RPMI7951 (cell line): ENCODE measurements around the gene KRTAP19-8. TPM values are rescaled to one million over a fixed set of nuclear protein-coding genes. Genes with fewer than 3 reads are reported as not detected.

ENCODE experiments used
- DNase-seq: peaks from one replicate; pipeline ENCODE4 v3.0.0-alpha.2; 2012; ENCODE audit warnings: low read depth
- total RNA-seq: library from RNA; depleted of rRNA; stranded (reverse); fragments of >200 nt; shearing (Covaris generic); gene quantifications from 2 replicates; pipeline ENCODE4 v1.2.3, GENCODE V29; 2014; rRNA removed

Gene KRTAP19-8
- total RNA-seq, 1 experiment from 2014 or later: not detected

DNA sequence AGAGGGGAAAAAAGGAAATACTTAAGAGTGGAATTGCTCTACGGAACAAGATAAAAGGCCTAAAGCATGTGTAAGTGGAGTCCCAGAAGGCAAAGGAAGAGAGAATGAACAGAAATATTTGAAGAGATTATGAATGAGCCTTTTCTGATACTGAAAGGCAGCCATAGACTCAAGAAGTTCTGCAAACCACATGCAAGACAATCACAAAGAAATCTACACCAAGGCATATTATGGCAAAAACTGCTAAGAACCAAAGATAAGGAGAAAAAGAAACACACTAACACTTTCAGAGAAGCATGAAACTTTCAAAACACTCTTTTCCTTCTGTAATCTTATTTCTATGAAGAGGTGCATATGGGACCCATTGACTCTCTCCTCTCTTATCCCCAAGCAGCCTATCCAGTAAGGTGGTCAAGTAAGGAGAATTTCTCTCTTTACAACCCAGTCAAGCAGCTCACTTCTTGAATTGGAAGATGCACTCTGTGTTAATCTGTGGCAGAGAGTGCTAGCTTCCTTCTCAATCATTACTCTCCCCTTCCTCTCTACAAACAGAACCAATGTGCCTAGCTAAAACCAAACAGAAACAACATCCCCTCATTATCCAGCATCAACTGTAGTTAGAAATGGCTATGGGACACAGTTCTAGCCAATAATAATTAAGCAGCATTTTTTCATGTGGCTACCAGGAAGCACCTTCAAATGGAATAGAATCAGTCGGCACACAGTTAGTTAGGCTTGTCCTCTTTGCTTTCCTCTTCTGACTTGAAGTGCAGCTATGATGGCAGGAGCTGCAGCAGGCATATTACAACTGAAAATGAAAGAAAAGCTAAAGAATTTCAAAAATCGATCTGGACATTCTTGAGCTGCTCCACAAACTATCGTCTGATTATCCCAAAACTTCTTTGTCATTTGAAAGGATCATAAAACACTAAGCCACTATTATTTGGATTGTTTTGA lies 25.9 kb downstream of the KRTAP19-8 start:
- no peak for DNase-seq

DNA sequence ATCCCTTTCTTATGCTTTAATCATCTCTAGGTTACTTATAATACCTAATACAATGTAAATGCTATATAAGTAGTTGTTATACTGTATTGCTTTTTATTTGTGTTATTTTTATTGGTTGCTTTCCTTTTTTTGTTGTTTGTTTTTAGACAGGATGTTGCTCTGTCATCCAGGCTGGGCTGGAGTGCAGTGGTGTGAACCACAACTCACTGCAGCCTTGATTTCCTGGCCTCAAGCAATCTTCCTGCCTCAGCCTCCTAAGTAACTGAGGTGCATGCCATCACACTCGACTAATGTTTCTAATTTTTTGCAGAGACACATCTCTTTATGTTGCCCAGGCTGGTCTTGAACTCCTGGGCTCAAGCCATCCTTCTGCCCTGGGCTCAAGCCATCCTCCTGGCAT lies 26.9 kb downstream of the KRTAP19-8 start:
- no peak for DNase-seq

DNA sequence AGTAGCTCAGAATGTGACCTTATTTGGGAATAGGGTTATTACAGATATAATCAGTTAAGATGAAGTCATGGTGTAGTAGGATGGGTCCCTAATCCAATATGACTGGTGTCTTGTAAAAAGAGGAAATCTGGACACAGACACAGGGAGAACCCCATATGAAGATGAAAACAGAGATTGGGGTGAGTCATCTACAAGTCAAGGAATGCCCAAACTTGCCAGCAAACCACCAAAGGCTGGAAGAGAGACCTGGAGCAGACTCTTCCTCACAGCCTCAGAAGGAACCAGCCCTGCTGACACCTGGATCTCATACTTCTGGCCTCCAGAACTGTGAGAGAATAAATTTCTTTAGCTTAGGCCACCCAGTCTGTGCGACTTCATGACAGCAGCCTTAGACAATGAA lies 29.9 kb downstream of the KRTAP19-8 start:
- no peak for DNase-seq

GRCh38 chr21:31005019-31005418 lies 33.3 kb downstream of the KRTAP19-8 start:
- no peak for DNase-seq

DNA sequence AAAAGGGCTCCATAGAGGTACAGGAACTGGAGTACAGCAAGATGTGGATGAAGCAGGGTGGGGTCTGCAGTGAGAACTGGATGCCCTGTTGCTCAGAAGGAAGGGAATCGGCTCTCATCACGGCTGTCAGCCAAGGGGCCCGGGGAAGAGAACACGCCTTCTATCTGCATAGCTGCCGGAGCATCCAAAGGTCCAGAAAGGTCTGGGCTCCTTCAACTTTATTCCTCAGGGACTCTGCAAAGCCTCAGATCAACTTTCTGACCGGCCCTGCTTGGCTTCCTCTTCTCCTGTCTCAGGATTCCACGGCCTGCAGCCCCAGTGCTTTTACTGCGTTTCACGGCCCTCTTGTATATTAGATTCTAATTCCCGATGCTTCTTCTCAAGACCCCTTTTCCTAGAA lies 34.8 kb downstream of the KRTAP19-8 start:
- DNase-seq: no peak

DNA sequence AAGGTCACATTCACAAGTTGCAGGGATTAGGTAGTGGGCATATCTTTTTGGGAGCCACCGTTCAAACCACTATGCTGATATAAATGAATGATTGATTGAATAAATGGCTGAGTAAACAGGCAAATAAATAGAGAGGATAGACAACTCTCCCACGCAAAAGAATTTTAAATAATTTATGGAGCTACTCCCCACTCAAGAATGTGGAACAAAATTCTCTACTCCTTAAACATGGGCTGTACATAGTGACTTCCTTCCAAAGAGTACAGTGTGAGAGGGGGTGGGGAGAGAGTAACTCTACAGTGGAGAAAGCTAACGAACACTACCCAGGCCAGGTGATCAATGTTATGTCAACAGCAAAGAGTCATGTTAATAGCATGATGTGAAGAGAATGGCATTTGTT lies 40.7 kb downstream of the KRTAP19-8 start:
- DNase-seq: no peak

DNA sequence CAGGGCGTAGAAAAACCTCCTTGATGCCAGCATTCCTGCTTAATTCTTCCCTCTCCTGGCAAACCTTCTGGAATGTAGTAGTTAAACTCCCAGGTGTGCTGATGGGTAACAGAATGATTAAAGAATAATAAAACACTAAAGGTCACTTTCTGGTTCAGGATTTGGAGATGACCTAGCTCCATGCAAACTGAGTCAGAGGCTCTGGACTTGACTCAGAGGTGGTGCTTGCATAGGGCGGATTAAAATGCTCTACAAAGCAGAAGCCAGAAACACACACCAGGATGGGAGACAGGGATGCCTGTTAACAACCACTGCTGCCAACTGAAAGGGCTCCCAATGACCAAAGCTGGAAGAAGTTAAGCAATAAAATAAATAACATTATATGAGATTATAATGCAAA lies 41.5 kb downstream of the KRTAP19-8 start:
- DNase-seq: no peak

GRCh38 chr21:30994932-30995331 lies 43.3 kb downstream of the KRTAP19-8 start:
- no peak for DNase-seq

GRCh38 chr21:30990514-30991262 lies 47.6 kb downstream of the KRTAP19-8 start:
- DNase-seq: no peak

GRCh38 chr21:30988706-30989105 lies 49.6 kb downstream of the KRTAP19-8 start:
- no peak for DNase-seq

Other genes starting within 250 kb of the KRTAP19-8 start
- gene KRTAP8-1, start 225.2 kb downstream of the KRTAP19-8 start, total RNA-seq: not detected in 2 replicates
- not detected in 2 replicates for gene KRTAP7-1, start 208.7 kb downstream of the KRTAP19-8 start, total RNA-seq
- gene KRTAP11-1, start 156.9 kb downstream of the KRTAP19-8 start, total RNA-seq: not detected in 2 replicates